Measurements from ENCODE around the gene IFIH1. TPM values are rescaled to one million over a fixed set of nuclear protein-coding genes. Genes with fewer than 3 reads are reported as not detected.

The IFIH1 gene
- total and polyA plus RNA-seq, 9 of the 15 experiments (the other 6 are each of a cell fraction or from before 2014, with no cell fraction given), result 0.15 to 1.2 (median 0.60) TPM; not detected in 1

GRCh38 chr2:162233197-162233596 lies 85.3 kb downstream of the IFIH1 start (continued):
- TF ChIP-seq, protein P1, sequence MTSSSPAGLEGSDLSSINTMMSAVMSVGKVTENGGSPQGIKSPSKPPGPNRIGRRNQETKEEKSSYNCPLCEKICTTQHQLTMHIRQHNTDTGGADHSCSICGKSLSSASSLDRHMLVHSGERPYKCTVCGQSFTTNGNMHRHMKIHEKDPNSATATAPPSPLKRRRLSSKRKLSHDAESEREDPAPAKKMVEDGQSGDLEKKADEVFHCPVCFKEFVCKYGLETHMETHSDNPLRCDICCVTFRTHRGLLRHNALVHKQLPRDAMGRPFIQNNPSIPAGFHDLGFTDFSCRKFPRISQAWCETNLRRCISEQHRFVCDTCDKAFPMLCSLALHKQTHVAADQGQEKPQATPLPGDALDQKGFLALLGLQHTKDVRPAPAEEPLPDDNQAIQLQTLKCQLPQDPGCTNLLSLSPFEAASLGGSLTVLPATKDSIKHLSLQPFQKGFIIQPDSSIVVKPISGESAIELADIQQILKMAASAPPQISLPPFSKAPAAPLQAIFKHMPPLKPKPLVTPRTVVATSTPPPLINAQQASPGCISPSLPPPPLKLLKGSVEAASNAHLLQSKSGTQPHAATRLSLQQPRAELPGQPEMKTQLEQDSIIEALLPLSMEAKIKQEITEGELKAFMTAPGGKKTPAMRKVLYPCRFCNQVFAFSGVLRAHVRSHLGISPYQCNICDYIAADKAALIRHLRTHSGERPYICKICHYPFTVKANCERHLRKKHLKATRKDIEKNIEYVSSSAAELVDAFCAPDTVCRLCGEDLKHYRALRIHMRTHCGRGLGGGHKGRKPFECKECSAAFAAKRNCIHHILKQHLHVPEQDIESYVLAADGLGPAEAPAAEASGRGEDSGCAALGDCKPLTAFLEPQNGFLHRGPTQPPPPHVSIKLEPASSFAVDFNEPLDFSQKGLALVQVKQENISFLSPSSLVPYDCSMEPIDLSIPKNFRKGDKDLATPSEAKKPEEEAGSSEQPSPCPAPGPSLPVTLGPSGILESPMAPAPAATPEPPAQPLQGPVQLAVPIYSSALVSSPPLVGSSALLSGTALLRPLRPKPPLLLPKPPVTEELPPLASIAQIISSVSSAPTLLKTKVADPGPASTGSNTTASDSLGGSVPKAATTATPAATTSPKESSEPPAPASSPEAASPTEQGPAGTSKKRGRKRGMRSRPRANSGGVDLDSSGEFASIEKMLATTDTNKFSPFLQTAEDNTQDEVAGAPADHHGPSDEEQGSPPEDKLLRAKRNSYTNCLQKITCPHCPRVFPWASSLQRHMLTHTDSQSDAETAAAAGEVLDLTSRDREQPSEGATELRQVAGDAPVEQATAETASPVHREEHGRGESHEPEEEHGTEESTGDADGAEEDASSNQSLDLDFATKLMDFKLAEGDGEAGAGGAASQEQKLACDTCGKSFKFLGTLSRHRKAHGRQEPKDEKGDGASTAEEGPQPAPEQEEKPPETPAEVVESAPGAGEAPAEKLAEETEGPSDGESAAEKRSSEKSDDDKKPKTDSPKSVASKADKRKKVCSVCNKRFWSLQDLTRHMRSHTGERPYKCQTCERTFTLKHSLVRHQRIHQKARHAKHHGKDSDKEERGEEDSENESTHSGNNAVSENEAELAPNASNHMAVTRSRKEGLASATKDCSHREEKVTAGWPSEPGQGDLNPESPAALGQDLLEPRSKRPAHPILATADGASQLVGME (CRISPR knock-in tag; IDR thresholded peaks at IDR 0.05), result no peak
- TF ChIP-seq BCOR (IDR thresholded peaks at IDR 0.05) (no peak), RCOR1 (IDR thresholded peaks at IDR 0.05; ENCODE audit: borderline replicate concordance in 1 of 2, low read depth in 2 of 2, low read length in 2 of 2) (no peak), ZEB2 (IDR thresholded peaks at IDR 0.05) (no peak), HIVEP1 (CRISPR knock-in tag; IDR thresholded peaks at IDR 0.05) (no peak)

DNA sequence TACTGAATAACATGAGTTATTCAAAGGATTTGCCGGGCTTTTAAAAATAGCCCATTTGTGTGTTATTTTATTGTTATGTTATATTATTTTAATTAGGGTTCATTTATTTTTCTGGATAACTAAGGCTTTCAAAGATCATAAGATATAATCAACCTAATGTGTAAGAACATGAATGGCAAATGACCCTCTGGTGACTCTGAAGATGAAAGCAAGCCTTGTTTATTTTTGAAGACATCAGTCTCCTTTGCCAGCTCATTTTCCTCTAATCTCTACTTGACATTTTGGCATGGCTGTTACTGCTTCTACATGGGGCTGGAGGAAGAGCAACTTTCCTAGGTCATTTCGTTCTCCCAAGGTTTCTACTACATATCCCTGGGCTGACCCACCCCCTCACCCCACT lies 85.8 kb downstream of the IFIH1 start:
- Histone ChIP-seq H4K20me1 (replicated peaks; ENCODE audit: control insufficient read depth, insufficient read depth, low read length) (no peaks in the 10 kb centered on the region), H3K27me3 (ENCODE audit: control insufficient read depth in 2 of 2, insufficient read depth in 2 of 2, low read length in 2 of 2) (no peaks in the 10 kb centered on the region), H3K4me3 (no peak overlapping the region), H3K36me3 (ENCODE audit: control insufficient read depth, insufficient read depth, low read length) (no peaks in the 10 kb centered on the region), H3K27ac (ENCODE audit: extremely low read depth, low read depth, low read length) (no peak overlapping the region), H3K4me1 (replicated peaks in 1 of 2; ENCODE audit: control insufficient read depth in 2 of 2, insufficient read depth in 2 of 2, low read length in 2 of 2) (no peaks in the 10 kb centered on the region), H3K9ac (ENCODE audit: insufficient read depth in 1 of 2, low read depth in 2 of 2, low read length in 2 of 2) (no peak overlapping the region), H3K9me1 (ENCODE audit: control insufficient read depth, insufficient read depth, low read length) (no peaks in the 10 kb centered on the region), H3K9me3 (replicated peaks; ENCODE audit: control insufficient read depth, insufficient read depth, low read depth, low read length) (0 out of 2 replicates have a peak, but pooled peaks cover 2% of the 10 kb centered on the region), H3K79me2 (ENCODE audit: control insufficient read depth, insufficient read depth, low read length) (no peaks in the 10 kb centered on the region), H2AFZ (ENCODE audit: low read depth, low read length) (no peak overlapping the region), H3K4me2 (ENCODE audit: insufficient read depth, low read length) (no peak overlapping the region)
- CTCF ChIA-PET (ENCODE audit: low intra/inter-chr PET ratio), result no interaction called here
- FAIRE-seq, result no peak
- intact Hi-C loops (cut with micrococcal nuclease) (no loop called here), in situ Hi-C loops (cut with MboI) (no loop called here)
- no TSS peak for BruUV-seq (replicated peaks)
- 0% methylated on average over 2 of the region's 2 CpGs for WGBS (ENCODE audit: insufficient coverage, low coverage, missing lambda C conversion rate)
- POLR2A ChIA-PET, result no interaction called here
- ATAC-seq, result no peak
- DNase-seq (ENCODE audit: extremely low read depth in 1 of 4, low spot score in 3 of 4), result no peak
- TF ChIP-seq DACH1 (IDR thresholded peaks at IDR 0.05; ENCODE audit: partially characterized antibody), result no peak
- no peak for TF ChIP-seq ZNF407 (IDR thresholded peaks at IDR 0.05; ENCODE audit: low read depth)
- TF ChIP-seq HDAC1 (IDR thresholded peaks at IDR 0.05), result no peak
- no peak for TF ChIP-seq ZNF354B (CRISPR knock-in tag; IDR thresholded peaks at IDR 0.05)

Data from K562 (cell line).